Pancreas (tissue), 10 donors: ENCODE measurements around the gene POLN. TPM values are rescaled to one million over a fixed set of nuclear protein-coding genes. Genes with fewer than 3 reads are reported as not detected.

Experiments
- ATAC-seq, 4 donors: fragments of 200-7000 bp; cut with Tn5 transposase; one replicate each; pipeline versions ENCODE4 v1.8.0 to v1.9.1; 2020; ENCODE audit warnings: mild to moderate bottlenecking in 4 of 4, moderate library complexity in 4 of 4
- DNase-seq, 6 donors: peaks; one replicate each; pipeline ENCODE4 v3.0.0-alpha.2; 2020
- FAIRE-seq: peaks from 2 replicates; lab custom pipeline; 2012; peaks lifted over from hg19 to GRCh38; lab: Jason Lieb, UNC
- H3K27ac ChIP-seq, 4 donors: fragments of 200-600 bp; sonication (generic); 1 replicate in 3 of 4; 2 replicates in 1 of 4; pipeline versions ENCODE4 v1.5.0 to v1.8.0; 2020
- H3K27me3 ChIP-seq, 4 donors: fragments of 200-600 bp; one replicate each; pipeline ENCODE4 v1.8.0; 2021
- H3K36me3 ChIP-seq, 3 donors: fragments of 200-600 bp; sonication (generic) in 1 of 3; one replicate each; pipeline versions ENCODE4 v1.5.0 to v1.8.0; 2020 to 2021
- H3K4me1 ChIP-seq, 3 donors: fragments of 200-600 bp; one replicate each; pipeline ENCODE4 v1.8.0; 2021
- H3K4me3 ChIP-seq, 4 donors: fragments of 200-600 bp; sonication (generic) in 2 of 4; one replicate each; pipeline versions ENCODE4 v1.5.0 to v1.8.0; 2020 to 2021
- H3K9me3 ChIP-seq, 4 donors: fragments of 200-600 bp; one replicate each; pipeline ENCODE4 v1.8.0; 2021
- CTCF ChIP-seq, 4 donors: fragments of 200-600 bp; sonication (generic) in 3 of 4; IDR thresholded peaks; one replicate each; pipeline versions ENCODE4 v1.5.0 to v1.8.0; 2021; ENCODE audit warnings: antibody characterized with exemption in 4 of 4
- WGBS, 2 donors: extraction: QIAGEN DNeasy Blood & Tissue Kit; methylation state at CpG; one replicate each; pipeline ENCODE4 v1.1.7; 2013; 5-methylcytosine and 5-hydroxymethylcytosine counted together
- intact Hi-C, 3 donors: fragments of 100-400 bp; cut with DNase I; formaldehyde crosslinking; loops; one replicate each; pipeline versions ENCODE4 v1.11.1 to v1.14.2; 2022
- polyA plus RNA-seq, 2 donors: library from polyadenylated mRNA; stranded (reverse); fragments of 200-250 nt; gene quantifications; one replicate each; pipeline ENCODE4 v1.2.3, GENCODE V29; 2013
- total RNA-seq, 6 donors: library from RNA; stranded (reverse); fragmentation: NEBNext Ultra II Directional in 4 of 6; extraction: Animal tissue kit (Norgen Biotek cat#: 25700) in 4 of 6; gene quantifications; one replicate each; pipeline versions ENCODE4 v1.2.1 to v1.2.4, GENCODE V29; 2021 to 2023
- donor health status: healthy with polysubstance abuse.
- donor health status: DM: no; HTN: no; CAD: no; lungs with moderate emphysema.
- donor health status: DM: no; HTN: no; CAD: no.
- donor health status: control.
- donor health status: control.
- donor health status: Bipolar disorder and iron deficiency.
- donor health status: DM: yes; HTN: yes; CAD: no.
- donor health status: DM: no; HTN: no; CAD: no.
- donor health status: DM: no; HTN: no; CAD: no.
- donor health status: DM: yes; HTN: yes; CAD: no.

The POLN gene
- total and polyA plus RNA-seq, 8 donors: 0.95 to 3.6 (median 1.9) TPM

GRCh38 chr4:2289311-2289954 is 47.5 kb upstream of the POLN start:
- Histone ChIP-seq H3K4me1 (no peaks in the 10 kb centered on the region), H3K36me3 (no peaks in the 10 kb centered on the region), H3K27ac (no peak overlapping the region), H3K27me3 (no peaks in the 10 kb centered on the region), H3K9me3 (no peaks in the 10 kb centered on the region), H3K4me3 (no peak overlapping the region)
- intact Hi-C loops: no loop called here
- DNase-seq (peak in 1 of 6 donors; percentile 5), FAIRE-seq (no peak), ATAC-seq (no peak)
- no peak for TF ChIP-seq CTCF (IDR thresholded peaks at IDR 0.05)
- WGBS, 2 donors: 82 to 88% methylated on average over 14 of the region's 14 CpGs

- no peaks in the 10 kb centered on the region for H3K9me3 ChIP-seq
- ATAC-seq (no peak), DNase-seq (peak in 2 of 6 donors; percentile 8 to 55), FAIRE-seq (no peak)
- H3K4me3 ChIP-seq: no peak overlapping the region
- H3K36me3 ChIP-seq: no peaks in the 10 kb centered on the region
- WGBS, 2 donors: 88 to 91% methylated on average over 10 of the region's 10 CpGs
- no peak overlapping the region for H3K27ac ChIP-seq
- no peaks in the 10 kb centered on the region for H3K27me3 ChIP-seq
- no peak for TF ChIP-seq CTCF (IDR thresholded peaks at IDR 0.05)
- H3K4me1 ChIP-seq: no peaks in the 10 kb centered on the region
- intact Hi-C loops: no loop called here
Observed at GRCh38 chr4:2288051-2288541, 46.2 kb upstream of the POLN start.

GRCh38 chr4:2287594-2287915 is 45.6 kb upstream of the POLN start:
- no peaks in the 10 kb centered on the region for H3K4me1 ChIP-seq
- ATAC-seq: no peak
- no peak overlapping the region for H3K27ac ChIP-seq
- H3K27me3 ChIP-seq: no peaks in the 10 kb centered on the region
- 86 to 91% methylated on average over 9 of the region's 9 CpGs for WGBS, 2 donors
- H3K36me3 ChIP-seq: no peaks in the 10 kb centered on the region
- peak in 3 of 6 donors; percentile 9 to 35 (median 19) for DNase-seq
- TF ChIP-seq CTCF (IDR thresholded peaks at IDR 0.05): no peak
- no peak for FAIRE-seq
- no peak overlapping the region for H3K4me3 ChIP-seq
- intact Hi-C loops: no loop called here
- H3K9me3 ChIP-seq: no peaks in the 10 kb centered on the region

- H3K4me1 ChIP-seq: no peaks in the 10 kb centered on the region
- no peaks in the 10 kb centered on the region for H3K36me3 ChIP-seq
- ATAC-seq: no peak
- 74 to 77% methylated on average over 19 of the region's 19 CpGs for WGBS, 2 donors
- no peak overlapping the region for H3K4me3 ChIP-seq
- H3K27me3 ChIP-seq: no peaks in the 10 kb centered on the region
- intact Hi-C loops: no loop called here
- DNase-seq: peak in 3 of 6 donors; percentile 3 to 47 (median 25)
- H3K27ac ChIP-seq: no peak overlapping the region
- TF ChIP-seq CTCF (IDR thresholded peaks at IDR 0.05): no peak
- no peaks in the 10 kb centered on the region for H3K9me3 ChIP-seq
- FAIRE-seq: no peak
Observed at GRCh38 chr4:2286904-2287593, 45.1 kb upstream of the POLN start.
